Measurements from ENCODE around the gene AKAP14. TPM values are rescaled to one million over a fixed set of nuclear protein-coding genes. Genes with fewer than 3 reads are reported as not detected.

AKAP14 gene
- total RNA-seq (2022; extraction: Qiagen RNA extraction), result not detected in 5 replicates

DNA sequence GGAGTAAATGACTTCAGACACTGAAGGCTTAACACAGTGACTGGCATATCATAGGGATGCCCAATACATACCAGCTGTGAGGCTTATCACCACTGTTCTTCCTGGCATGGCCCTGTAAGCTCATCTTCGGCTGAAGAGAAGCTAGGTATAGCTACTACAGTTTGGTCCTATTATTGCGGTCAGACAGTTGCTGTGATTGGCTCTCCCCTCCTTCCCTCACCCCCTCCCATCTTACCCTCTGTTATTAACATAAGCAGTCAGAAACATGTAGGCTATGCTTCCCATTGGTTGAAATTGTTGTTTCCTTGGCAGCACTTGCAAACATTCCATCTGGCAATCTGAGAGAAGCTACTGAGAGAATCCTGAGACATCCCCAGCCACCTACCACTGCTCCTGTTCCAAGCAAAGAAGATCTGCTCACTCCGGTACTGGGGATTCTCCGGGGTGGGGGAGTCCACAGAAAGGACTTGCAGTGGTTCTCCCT is at the start of gene AKAP14:
Gene AKAP14, plus strand, starts transcription at position 51 of the 484 bp plus-strand sequence. CDS start 7,331 bp downstream, outside the sequence.

DNA sequence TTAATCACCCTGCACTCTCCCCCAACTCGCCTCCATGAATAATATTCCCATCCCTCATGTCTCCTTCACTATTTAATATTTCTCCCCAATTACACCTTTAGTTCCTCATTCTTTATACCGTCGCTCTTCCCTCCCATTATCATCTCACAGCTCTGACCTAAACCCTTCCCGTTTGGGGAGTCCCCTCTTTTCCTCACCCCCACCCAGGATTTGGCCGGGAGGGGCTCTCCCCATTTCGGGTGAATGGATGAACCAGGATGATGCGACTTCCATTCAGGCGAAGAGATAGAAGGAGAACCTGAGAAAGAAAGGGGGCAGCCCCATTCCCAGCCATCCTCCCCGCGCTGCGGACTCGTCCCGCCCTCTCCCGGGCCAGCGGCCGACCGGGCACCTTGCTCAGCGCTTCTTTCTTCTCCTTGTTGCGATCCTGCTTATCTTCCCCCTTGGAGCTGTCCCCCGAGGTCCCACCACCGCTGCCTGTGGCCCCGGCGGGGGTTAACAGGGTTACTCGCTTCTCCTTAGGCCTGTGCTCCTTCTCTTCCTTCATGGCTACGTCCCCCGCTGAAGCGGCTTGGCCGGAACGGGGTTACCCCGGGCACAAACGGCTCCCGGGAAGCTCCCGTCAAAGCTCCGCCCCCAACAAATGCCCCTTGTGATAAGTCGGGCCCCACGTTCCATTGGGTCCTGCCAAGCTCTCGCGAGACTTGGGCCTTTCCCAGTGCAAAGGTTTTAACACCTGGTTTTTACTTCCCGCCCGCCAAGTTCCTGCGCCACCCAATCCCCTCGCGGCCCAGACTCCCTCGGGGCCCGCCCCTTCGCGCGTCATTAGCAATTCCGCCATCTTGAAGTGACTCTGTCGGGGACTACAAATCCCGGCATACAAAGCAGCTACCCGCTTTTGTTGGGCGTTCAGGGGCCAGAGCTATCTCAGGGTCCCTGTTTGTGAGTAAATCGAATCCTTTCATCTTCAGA is 43.0 kb upstream of the AKAP14 start, which contains the start of gene UPF3B:
Gene UPF3B, minus strand, starts transcription at position 582 of the 972 bp plus-strand sequence. Its CDS starts 35 bp downstream, at position 547.

DNA sequence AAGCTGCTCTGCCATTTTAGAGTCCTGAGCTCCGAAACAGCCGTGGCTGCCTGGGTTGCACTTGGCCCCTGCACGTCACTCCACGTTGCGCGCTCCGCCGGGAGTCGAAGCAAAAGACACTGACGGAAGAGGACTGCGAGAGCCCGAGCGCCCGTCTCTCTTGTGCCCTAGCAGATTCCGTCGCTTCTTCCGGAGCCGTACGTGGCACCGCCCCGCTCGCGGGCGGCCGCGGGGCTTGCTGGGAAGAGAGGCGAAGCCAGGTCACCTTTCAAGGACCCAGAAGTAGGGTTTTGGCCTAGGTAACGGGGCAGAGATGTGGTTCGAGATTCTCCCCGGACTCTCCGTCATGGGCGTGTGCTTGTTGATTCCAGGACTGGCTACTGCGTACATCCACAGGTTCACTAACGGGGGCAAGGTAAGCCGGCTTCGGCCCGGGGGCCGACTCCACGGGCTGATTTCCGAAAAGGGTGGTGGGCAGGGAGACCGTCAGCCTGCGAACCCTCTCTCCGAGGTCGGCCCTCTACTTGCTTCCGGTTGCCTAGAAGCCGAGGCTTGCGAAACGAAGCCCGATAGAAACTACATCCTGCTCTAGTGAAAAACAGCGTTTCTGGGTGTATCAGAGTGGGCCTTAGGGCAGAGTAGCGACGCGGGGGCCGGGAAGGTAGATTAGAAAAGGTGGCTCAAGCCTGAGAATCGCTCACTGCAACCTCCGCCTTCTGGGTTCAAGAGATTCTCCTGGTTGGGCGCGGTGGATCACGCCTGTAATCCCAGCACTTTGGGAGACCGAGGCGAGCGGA is 23.9 kb upstream of the AKAP14 start, which contains the start of the genes NDUFA1 and RNF113A:
Gene NDUFA1, plus strand, starts transcription at position 234 of the 797 bp plus-strand sequence. Its CDS starts 80 bp downstream, at position 314.
Gene RNF113A, minus strand, starts transcription at position 135 of the 797 bp plus-strand sequence. Its CDS starts 120 bp downstream, at position 15.

DNA sequence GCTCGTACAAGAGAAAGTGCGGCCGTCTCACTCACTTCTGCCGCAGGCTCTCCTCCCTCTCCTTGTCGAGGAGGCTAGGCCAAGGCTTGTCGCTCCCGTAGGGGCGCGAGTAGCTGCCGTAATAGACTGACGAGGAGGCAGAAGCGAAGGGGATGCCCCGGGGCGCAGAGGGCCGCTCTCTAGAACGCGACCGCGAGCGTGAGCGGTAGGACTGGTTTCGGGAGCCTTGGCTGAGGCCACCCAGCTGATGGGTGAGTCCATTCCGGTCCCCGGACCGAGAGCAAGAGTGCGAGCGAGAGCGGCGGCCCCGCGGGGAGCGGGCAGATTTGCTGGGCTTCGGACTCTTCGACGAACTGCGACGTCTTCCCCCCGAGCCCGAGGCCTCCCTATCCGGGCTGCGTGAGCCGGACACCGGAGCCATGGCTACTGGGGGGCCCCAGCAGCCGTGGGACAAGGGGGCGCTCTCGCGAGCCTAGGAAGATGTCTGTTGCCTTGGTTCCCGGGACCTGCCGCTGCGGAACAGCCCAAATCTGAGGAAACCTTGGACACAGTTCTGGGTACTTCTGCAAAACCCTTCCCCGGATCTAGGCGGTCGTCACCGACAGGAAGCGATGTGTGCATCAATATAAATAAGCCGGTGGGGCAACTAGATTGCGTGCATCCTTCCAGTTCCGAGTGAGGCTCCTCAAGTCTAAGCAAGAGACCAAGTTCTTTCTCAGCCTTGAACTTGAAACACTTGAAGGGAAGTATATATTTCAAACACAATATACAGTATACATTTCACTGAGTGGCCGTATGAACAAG is 47.7 kb downstream of the AKAP14 start, which contains the start of gene NKAP:
Gene NKAP, minus strand, starts transcription at position 567 of the 804 bp plus-strand sequence. Its CDS starts 146 bp downstream, at position 421.

Other genes starting within 250 kb of the AKAP14 start
- 9.6 to 12.6 TPM (median 10.9 TPM) in 5 replicates for gene SEPTIN6, start 202.7 kb upstream of the AKAP14 start, total RNA-seq (2022; extraction: Qiagen RNA extraction)
- gene SOWAHD, start 137.3 kb upstream of the AKAP14 start, total RNA-seq (2022; extraction: Qiagen RNA extraction), result 0.15 to 0.19 TPM in 2 of 5 replicates, not detected in the others
- 3,384 to 5,279 TPM (median 3,551 TPM) in 5 replicates for gene RPL39, start 104.3 kb upstream of the AKAP14 start, total RNA-seq (2022; extraction: Qiagen RNA extraction)
- 17.3 to 23.5 TPM (median 18.9 TPM) in 5 replicates for gene UPF3B, start 42.9 kb upstream of the AKAP14 start, total RNA-seq (2022; extraction: Qiagen RNA extraction)
- gene RNF113A, start 24.2 kb upstream of the AKAP14 start, total RNA-seq (2022; extraction: Qiagen RNA extraction), result 27.9 to 31.5 TPM (median 30.4 TPM) in 5 replicates
- 230 to 315 TPM (median 247 TPM) in 5 replicates for gene NDUFA1, start 24.1 kb upstream of the AKAP14 start, total RNA-seq (2022; extraction: Qiagen RNA extraction)
- 6.9 to 7.8 TPM (median 7.1 TPM) in 5 replicates for gene NKAP, start 47.9 kb downstream of the AKAP14 start, total RNA-seq (2022; extraction: Qiagen RNA extraction)
- not detected in 5 replicates for gene RHOXF2B, start 181.8 kb downstream of the AKAP14 start, total RNA-seq (2022; extraction: Qiagen RNA extraction)
- gene RHOXF1, start 220.0 kb downstream of the AKAP14 start, total RNA-seq (2022; extraction: Qiagen RNA extraction), result not detected in 5 replicates

Measured in A549 treated with Mapracorat at 1 μM for 4 hours (cell line).